CD4-positive, alpha-beta T cell treated with Interferon alpha-2 for 1 hour (primary cell): ENCODE measurements around the gene DECR2.
"Not testable (repeated sequence)": the region's sequence is repeated elsewhere in the genome, so short reads cannot be mapped to it uniquely, and the experiment has no call there.

Experiments
- DNase-seq, 2 donors: peaks; one replicate each; pipeline ENCODE4 v3.0.0-alpha.2; 2020 to 2022

Gene DECR2

GRCh38 chr16:379961-380761, 21.5 kb upstream of the DECR2 start:
- DNase-seq: peak in 1 of 2 donors; percentile 44

GRCh38 chr16:380762-381011, 21.0 kb upstream of the DECR2 start:
- no peak for DNase-seq

DNA sequence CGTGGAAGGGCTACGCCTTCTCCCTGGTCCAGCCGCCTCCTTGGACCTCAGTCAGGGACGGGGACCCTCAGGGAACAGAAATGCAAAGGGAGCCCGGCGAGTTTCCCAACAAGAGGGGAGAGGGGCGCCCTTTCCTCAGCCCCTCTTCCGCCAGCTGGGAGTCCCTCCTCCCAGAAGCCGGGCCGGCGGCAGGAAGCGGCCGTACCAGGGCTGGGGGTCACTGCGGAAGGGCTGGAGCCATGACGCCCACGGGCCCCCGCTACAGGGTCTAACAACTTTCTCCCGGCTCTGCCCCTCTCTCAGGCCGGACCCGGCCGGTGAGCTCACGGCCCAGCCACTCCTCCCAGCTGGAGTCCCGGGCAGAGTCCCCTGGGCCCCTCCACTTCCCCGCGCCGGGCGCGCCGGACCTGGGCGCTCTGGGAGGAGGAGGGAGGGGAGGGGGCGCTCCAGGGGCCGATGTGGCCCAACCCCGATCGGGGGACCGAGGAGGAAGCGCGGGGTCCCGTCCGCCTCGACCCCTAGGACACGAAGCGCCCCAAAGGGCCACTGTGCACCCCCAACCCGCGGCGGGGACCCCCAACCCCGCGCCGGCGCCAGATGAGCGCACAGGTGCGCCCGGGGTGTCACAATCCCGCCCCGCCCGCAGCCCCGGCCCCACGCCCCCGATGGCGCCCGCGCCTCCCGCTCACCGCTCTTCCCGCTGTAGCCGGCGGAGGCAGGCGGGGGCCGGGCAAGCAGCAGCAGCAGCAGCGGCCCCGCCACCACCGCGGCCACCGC, 20.5 kb upstream of the DECR2 start:
- peak in 1 of 2 donors; percentile 26 for DNase-seq

DNA sequence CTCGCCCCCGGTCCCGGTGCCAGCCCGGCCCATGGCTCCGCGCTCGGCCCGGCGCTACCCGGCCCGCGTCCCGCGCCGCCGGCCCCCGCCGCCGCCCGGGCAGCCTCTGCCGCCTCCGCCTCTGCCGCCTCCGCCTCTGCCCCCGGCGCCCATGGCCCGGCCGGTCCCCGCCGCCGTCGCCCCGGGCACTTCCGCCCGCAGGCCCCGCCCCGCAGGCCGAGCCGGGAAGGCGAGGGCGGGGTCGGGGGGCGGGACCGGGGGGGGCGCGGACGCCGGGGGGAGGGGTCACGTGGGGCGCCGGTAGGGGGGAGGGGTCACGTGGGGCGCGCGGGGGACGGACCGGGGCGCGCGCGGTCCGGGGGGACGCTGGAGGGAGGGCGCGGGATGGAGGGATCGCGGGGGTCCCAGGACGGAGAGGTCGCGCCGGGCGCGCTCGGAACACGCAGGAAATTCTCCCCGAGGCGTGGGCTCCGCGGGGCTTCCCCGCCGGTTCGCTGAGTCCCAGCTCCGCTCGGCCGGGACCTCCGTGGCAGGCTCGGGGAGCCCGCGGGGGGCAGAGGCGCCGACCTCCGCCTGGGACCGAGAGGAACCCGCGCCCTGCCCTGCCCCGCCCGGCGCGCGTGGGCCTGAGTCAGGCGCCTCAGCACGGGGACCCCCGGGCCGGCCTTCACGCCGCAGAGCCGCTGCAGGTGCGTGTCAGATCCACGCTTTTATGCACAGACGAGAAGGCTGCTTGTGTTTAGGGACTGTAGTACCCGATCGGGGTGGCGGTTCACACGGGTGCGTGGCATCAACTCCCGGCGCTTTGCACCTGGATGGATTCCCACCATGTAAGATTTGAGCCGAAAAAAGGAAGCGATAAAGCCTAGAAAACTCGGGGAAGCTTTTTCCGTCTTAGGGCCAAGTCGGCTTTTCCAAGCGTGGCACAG, 19.6 kb upstream of the DECR2 start, which contains the start of gene PGAP6:
PGAP6 (minus strand) TSS at position 190 of the 929 bp plus-strand sequence; CDS start at position 33, 157 bp downstream.
- DNase-seq: peak; percentile 57 to 77

GRCh38 chr16:383326-384051, 18.2 kb upstream of the DECR2 start:
- peak; percentile 30 to 51 for DNase-seq

DNA sequence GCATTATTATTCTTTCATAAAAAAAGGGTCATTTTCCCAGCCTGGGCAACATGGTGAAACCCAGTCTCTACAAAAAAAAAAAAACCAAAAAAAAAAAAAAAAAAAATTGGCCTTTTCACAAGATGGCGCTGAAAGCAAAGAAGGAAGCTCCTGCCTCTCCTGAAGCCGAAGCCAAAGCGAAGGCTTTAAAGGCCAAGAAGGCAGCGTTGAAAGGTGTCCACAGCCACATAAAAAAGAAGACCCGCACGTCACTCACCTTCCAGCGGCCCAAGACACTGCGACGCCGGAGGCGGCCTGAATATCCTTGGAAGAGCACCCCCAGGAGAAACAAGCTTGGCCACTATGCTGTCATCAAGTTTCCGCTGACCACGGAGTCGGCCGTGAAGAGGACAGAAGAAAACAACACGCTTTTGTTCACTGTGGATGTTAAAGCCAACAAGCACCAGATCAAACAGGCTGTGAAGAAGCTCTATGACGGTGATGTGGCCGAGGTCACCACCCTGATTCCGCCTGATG, 15.0 kb upstream of the DECR2 start:
- no peak for DNase-seq

- DNase-seq: not testable (repeated sequence)
Observed at GRCh38 chr16:387761-388666, 13.7 kb upstream of the DECR2 start.

DNA sequence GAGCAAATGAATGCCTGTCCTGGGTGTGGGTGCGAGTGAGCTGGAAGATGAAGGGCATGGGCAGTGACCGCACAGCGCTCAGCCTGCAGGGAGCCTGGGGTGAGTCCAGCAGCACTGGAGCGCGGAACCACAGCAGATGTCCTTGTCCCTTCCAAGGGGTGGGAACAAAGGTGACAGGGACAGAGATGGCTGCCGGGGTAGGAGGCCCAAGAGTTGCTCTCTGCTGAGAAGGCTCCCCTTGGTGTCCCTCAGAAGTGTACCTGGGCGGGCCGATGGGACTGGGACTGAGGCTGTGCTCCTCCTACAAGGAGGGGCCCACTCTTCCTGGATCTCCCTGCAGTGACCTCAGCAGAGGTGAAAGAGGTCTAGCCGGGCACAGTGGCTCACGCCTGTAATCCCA, 12.3 kb upstream of the DECR2 start:
- no peak for DNase-seq

- DNase-seq: peak; percentile 74 to 77
Observed at GRCh38 chr16:391885-392335, 9.8 kb upstream of the DECR2 start.

DNA sequence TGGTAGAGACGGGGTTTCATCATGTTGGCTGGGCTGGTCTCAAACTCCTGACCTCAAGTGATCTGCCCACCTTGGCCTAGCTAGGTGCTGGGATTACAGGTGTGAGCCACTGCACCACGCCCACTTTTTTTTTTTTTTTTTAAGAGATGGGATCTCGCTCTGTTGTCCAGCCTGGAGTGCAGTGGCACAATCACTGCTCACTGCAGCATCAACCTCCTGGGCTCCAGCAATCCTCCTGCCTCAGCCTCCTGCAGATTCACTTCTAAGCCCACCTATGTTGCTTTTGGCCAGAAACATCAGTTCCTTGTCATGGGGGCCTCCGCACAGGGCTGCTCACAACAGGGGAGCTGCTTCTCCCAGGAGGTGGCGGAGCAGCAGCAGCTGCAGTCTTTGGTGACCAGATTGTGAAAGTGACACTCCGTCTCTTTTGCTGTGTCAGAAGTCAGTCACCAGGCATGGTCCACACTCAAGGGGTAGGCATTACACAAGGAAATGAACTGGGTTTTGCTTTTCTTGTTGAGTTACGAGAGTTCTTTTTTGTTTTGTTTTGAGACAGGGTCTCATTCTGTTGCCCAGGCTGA, 9.1 kb upstream of the DECR2 start:
- DNase-seq: no peak

DNA sequence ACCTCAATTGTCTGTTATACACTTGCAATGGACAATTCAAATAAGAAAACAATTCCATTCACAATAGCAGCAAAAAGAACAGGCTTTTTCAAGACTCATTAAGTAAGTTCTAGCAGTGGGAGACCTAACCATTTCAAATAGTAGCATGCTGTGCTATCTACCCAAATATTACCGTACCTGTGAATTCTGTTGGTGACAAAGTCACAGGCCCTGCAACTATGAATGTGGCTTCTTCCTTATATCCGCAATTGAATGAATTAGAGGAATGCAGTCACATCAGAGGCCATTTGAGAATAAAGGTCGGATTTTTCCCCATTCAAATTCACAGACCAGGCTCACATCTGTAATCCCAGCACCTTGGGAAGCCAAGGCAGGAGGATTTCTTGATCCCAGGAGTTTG, 5.5 kb upstream of the DECR2 start:
- no peak for DNase-seq

- DNase-seq: no peak
Observed at GRCh38 chr16:396605-397004, 5.1 kb upstream of the DECR2 start.

DNA sequence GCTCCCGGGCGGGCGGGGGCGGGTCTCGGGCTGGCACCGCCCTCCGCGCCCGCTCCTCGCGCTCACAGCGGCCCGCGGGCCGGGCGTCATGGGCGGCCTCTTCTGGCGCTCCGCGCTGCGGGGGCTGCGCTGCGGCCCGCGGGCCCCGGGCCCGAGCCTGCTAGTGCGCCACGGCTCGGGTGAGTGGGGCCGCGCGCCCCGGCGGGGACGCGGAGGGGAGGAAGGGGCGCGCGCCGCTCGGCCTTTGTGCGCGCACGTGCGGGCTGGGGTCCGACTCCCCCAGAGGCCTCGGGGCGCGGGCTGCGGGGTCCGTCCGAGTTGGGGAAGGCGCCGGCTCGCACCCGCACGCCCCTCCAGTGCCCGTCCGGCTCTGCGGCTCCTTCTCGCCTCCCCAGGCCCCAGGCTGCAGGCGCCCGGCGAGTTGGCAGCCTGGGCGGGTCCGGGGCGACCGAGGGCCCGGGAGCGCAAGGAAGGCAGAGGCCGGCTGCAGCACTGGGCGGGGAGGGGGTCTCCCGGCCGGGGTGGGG, 4.5 kb upstream of the DECR2 start, which contains the start of gene NME4:
NME4 (plus strand) TSS at position 65 of the 527 bp plus-strand sequence; CDS start at position 89, 24 bp downstream.
- peak in 1 of 2 donors; percentile 32 for DNase-seq

GRCh38 chr16:397736-398332, 3.9 kb upstream of the DECR2 start:
- DNase-seq: peak; percentile 35 to 41

DNA sequence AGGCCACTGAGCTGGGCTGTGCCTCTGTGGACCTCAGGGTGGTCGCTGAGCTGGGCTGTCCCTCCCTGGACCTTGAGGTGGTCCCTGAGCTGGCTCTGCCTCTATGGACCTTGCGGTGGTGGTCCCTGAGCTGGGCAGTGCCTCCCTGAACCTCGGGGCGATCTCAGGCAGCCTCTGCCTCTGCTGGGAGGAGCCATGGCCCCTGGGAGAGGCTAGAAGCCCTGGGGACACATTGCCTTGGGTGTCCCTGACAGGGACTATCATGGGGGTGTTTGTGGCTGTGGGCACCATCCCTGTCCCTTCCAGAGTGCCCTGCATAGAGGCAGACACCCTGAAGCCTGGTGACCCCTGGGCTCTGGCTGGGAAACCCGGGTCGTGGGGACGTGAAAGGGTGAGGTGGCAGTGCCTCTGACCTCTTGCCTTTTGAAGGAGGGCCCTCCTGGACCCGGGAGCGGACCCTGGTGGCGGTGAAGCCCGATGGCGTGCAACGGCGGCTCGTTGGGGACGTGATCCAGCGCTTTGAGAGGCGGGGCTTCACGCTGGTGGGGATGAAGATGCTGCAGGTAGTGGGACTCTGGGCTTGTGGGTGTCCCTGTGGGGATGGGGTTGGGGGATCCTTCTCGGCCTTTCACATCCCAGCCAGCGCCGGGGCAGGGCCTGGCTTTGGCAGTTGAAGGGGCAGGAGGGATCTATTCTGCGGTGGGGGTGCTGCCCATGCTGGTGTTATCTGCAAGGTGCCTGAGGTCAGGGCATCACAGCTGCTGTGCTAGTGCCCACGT, 2.9 kb upstream of the DECR2 start:
- DNase-seq: no peak

- no peak for DNase-seq
Observed at GRCh38 chr16:399340-400019, 2.2 kb upstream of the DECR2 start.

DNA sequence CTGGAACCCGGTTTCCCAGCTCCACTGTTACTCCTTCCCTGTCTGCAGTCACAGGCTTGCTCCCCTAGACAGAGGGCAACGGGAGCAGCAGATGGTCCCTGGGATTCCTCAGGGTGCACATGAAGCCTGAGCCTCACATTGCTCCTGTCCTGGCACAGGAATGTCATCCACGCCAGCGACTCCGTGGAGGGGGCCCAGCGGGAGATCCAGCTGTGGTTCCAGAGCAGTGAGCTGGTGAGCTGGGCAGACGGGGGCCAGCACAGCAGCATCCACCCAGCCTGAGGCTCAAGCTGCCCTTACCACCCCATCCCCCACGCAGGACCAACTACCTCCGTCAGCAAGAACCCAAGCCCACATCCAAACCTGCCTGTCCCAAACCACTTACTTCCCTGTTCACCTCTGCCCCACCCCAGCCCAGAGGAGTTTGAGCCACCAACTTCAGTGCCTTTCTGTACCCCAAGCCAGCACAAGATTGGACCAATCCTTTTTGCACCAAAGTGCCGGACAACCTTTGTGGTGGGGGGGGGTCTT, 1.6 kb upstream of the DECR2 start:
- DNase-seq: no peak

GRCh38 chr16:404971-405486, 3.3 kb downstream of the DECR2 start:
- DNase-seq: no peak
